ENCODE results near the gene MANF.

DNA sequence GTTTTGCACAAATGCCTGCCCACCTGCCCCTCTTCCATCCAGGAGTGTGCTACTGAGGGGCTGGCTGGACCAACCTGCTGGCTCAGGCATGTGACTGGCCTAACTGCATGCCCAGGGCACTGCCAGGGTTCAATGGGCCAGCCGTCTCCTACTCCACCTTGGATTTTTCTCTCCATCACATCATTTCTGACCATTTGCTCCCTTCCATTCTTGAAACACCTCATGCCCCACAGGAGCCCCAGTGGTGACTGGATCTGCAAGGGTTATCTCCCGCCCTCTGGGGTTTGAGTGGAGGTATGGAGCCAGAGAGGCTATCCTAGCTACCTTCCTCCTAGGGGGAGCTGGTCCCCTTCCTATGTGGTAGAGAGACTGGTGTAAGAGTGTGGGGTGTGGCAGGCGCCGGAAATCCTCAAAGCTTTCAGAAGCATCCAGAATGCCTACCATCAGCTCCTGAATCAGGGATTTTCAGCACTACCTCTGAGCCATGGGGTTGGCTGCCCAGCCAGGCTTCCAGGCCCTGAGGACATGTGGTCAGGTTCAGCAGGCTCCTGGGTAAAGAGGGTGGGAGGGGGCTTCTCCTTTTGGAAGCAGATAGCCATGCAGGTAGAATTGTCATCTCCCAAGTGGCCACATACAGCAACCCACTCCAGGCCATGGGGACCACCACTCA, 2.9 kb upstream of the MANF start:
- TF ChIP-seq EZH2phosphoT487 (conservative IDR thresholded peaks at IDR 0.05; ENCODE audit: low read length): no peak
- TF ChIP-seq, protein P1, sequence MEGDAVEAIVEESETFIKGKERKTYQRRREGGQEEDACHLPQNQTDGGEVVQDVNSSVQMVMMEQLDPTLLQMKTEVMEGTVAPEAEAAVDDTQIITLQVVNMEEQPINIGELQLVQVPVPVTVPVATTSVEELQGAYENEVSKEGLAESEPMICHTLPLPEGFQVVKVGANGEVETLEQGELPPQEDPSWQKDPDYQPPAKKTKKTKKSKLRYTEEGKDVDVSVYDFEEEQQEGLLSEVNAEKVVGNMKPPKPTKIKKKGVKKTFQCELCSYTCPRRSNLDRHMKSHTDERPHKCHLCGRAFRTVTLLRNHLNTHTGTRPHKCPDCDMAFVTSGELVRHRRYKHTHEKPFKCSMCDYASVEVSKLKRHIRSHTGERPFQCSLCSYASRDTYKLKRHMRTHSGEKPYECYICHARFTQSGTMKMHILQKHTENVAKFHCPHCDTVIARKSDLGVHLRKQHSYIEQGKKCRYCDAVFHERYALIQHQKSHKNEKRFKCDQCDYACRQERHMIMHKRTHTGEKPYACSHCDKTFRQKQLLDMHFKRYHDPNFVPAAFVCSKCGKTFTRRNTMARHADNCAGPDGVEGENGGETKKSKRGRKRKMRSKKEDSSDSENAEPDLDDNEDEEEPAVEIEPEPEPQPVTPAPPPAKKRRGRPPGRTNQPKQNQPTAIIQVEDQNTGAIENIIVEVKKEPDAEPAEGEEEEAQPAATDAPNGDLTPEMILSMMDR (IDR thresholded peaks at IDR 0.05; ENCODE audit: insufficient read depth, low read length, poor library complexity, severe bottlenecking): no peak

All from SU-DHL-6 (cell line).